Esophagus squamous epithelium (tissue), 4 donors: ENCODE data around the gene RNF150.

Experiments
- CTCF ChIP-seq, 6 experiments: fragments of 450-650 bp in 4 of 6; fragments of 200-600 bp in 2 of 6; sonication (generic) in 2 of 6; IDR thresholded peaks; one replicate each; pipeline ENCODE4 v1.5.1; 2016 to 2019; ENCODE audit warnings: antibody characterized with exemption in 6 of 6, mild to moderate bottlenecking in 4 of 6, moderate library complexity in 4 of 6
- POLR2A ChIP-seq, 4 donors: fragments of 450-650 bp; IDR thresholded peaks; one replicate each; pipeline ENCODE4 v1.6.1; 2017; ENCODE audit warnings: antibody characterized with exemption in 4 of 4, mild to moderate bottlenecking in 4 of 4, moderate library complexity in 3 of 4

GRCh38 chr4:141006242-141006802, 126.9 kb downstream of the RNF150 start:
- TF ChIP-seq CTCF (IDR thresholded peaks at IDR 0.05) (no peak), POLR2A (IDR thresholded peaks at IDR 0.05) (no peak)
